AML-193 (cell line): ENCODE results near the gene PRXL2A.
A peak's percentile ranks its signal among the peaks of the same experiment; 100 is the strongest.

ENCODE experiments used
- DNase-seq, 2 experiments: peaks; one replicate each; lab custom pipeline; 2025; lab: John Stamatoyannopoulos, UW

Gene PRXL2A

GRCh38 chr10:80444646-80445319 lies 36.4 kb downstream of the PRXL2A start:
- peak; percentile 66 for DNase-seq

GRCh38 chr10:80447436-80448190 lies 39.3 kb downstream of the PRXL2A start:
- no peak for DNase-seq

GRCh38 chr10:80448209-80448942 lies 40.0 kb downstream of the PRXL2A start:
- no peak for DNase-seq

- no peak for DNase-seq
These were observed 41.2 kb downstream of the PRXL2A start for GRCh38 chr10:80449520-80449919.

GRCh38 chr10:80451132-80451531 lies 42.8 kb downstream of the PRXL2A start:
- DNase-seq, result no peak

GRCh38 chr10:80452069-80452468 lies 43.7 kb downstream of the PRXL2A start:
- DNase-seq, result no peak

- DNase-seq, result no peak
These were observed 44.3 kb downstream of the PRXL2A start for GRCh38 chr10:80452640-80453039.

- no peak for DNase-seq
These were observed 44.9 kb downstream of the PRXL2A start for GRCh38 chr10:80453056-80453841.

- peak; percentile 52 to 53 for DNase-seq
These were observed 45.6 kb downstream of the PRXL2A start, which contains the start of gene TSPAN14 for GRCh38 chr10:80453842-80454512. Gene TSPAN14, plus strand, starts transcription at chr10:80454310. Its CDS starts 34,924 bp downstream, at chr10:80489234.

GRCh38 chr10:80454513-80455460 lies 46.4 kb downstream of the PRXL2A start:
- no peak for DNase-seq

- DNase-seq, result no peak
These were observed 47.4 kb downstream of the PRXL2A start for GRCh38 chr10:80455461-80456349.

- DNase-seq, result no peak
These were observed 49.4 kb downstream of the PRXL2A start for GRCh38 chr10:80457554-80458262.

GRCh38 chr10:80458263-80458625 lies 49.9 kb downstream of the PRXL2A start:
- no peak for DNase-seq

- no peak for DNase-seq
These were observed 50.3 kb downstream of the PRXL2A start for GRCh38 chr10:80458638-80459037.

GRCh38 chr10:80459047-80459865 lies 50.9 kb downstream of the PRXL2A start:
- DNase-seq, result peak; percentile 85 to 86

- DNase-seq, result no peak
These were observed 52.3 kb downstream of the PRXL2A start for GRCh38 chr10:80460399-80461207.
